Dedifferentiated amniotic fluid mesenchymal stem cell (primary cell): ENCODE results near the gene IL24.

Source experiments
- DNase-seq: peaks from one replicate; pipeline ENCODE4 v3.0.0-alpha.2; 2016; ENCODE audit errors: extremely low spot score

The IL24 gene

DNA sequence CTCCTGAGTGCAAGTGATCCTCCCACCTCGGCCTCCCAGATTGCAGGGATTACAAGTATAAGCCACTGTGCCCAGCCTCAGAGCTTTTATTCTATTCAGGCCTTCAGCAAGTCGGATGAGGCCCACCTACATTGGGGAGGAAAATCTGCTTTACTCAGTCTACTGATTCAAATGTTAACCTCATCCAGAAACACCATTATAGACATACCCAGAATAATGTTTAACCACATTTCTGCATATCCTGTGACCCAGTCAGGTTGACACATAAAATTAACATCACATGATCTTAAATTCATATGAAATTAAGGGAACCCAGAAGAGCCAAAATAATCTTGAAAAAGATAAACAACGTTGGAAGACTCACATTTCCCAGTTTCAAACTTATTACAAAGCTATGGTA lies 16.9 kb upstream of the IL24 start:
- DNase-seq: no peak

DNA sequence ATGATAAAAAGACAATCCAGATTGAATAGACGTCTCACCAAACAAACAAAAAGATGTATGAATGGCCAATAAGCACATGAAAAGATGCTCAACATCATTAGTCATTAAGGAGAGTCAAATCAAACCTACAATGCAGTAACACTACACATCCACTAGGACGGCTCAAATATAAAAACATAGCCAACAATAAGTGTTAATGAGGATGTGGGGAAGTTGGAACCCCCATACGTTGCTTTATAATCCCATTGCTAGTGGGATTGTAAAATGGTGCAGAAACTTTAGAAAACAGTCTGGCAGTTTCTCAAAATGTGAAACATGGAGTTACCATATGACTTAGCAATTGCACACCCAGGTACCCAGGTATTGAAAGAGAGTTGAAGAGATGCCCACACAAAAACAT lies 14.7 kb upstream of the IL24 start:
- no peak for DNase-seq

DNA sequence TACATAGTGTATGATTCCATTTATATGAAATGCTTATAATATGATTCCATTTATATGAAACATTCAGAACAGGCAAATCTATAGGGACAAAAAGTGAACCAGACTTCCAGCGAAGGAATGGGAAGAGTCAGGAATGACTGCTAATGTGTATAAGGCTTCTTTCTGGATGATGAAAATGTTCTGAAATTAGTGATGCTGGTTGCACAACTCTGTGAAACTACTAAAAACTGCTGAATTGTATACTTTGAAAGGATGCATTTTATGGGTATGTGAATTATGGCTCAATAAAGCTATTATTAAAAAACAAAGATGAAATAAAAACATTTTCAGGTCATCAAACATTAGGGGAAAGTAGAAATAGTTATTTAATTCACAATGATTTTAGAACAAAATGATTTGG lies 14.1 kb upstream of the IL24 start:
- DNase-seq: no peak

DNA sequence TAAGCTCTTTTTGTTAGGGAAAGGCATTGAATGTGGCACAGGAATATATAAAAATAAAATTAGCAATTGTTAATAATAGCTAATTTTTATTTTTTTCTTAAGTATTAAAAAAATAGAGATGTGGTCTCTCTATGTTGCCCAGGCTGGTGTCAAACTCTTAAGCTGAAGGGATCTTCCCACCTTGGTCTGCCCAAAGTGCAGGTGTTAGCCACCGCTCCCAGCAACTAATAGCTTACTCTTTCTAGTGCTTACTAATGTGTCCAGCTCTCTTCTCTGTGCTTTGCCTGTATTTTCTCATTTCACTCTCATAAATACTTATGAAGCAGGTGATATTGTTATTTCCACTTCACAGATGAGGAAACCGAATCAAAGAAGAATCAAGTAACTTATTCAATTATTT lies 13.4 kb upstream of the IL24 start:
- DNase-seq: no peak

- no peak for DNase-seq
These were observed 11.7 kb upstream of the IL24 start for GRCh38 chr1:206885341-206886060.

DNA sequence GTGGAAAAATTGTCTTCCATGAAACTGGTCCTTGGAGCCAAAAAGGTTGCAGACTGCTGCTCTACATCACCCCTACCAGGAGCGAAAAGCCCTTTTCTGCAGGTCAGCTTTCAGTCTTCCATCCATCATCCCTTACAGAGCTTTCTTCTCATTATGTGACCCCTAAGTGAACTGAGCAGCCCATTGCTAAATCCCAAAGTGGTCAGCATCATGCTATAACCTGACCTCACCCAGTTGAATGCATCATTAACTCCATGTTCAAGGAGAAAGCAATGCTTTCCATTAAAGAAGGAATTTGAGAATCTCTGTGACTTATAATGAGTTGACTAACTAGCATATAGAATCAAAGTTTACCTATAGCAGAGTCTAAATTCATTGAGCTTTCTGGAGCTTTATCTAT lies 10.4 kb upstream of the IL24 start:
- no peak for DNase-seq

GRCh38 chr1:206887701-206888100 lies 9.5 kb upstream of the IL24 start:
- no peak for DNase-seq

DNA sequence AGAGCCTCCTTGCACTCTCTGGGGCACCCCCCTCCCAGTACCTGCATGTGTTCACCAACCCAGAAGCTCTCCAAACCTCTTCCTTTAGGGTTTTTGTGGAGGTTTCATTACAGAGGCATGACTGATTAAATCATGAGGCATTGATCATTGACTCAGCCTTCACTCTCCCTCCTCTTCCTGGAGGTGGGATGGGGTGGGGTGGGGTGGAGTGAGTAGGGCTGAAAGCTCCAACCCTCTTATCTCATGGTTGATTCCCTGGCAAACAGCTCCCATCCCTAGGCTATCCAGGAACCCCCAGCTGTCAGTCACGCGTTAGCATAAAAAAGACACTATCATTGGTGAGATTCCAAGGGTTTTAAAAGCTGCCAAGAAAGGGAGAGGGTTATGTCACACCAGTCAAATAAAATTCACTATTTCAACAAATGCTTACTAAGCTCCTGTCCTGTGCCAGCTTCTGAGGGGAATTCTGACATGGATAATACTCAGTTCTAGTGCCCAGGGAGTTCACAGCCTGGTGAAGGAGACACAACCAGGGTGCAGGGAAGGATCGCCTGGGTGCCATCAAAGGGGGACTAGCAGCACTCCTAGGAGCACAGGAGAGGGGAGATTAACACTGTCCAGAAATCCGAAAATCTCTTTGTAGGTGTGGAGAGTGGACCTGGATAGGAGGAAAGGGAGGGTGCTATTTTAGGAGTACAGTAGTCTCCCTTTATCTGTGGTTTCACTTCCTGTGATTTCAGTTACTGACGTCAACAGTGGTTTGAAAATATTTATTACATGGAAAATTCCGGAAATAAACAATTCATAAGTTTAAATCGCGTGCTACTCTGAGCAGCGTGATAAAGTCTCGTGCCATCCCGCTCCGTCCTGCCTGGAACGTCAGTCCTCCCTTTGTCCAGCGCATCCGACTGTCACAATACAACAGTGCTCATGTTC lies 6.8 kb upstream of the IL24 start:
- no peak for DNase-seq

DNA sequence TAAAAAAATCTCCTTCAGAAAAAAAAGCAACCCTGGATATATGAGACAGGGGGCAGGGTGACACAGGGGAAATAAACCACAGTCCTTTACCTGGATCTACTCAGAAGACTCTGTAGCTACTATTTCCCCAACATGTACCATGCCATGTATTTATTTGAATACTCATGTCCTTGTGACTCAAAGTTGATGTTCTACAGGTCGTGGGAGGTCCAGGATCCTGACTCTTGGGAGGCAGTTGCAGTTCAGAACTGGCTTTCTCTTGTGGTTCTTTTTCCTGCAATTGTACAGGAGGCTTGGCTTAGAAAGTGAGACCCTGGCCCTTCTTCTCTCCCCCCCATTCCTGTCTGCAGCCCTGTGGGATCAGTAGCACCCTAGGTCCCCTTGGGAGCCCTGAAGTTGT lies 5.8 kb upstream of the IL24 start:
- no peak for DNase-seq

DNA sequence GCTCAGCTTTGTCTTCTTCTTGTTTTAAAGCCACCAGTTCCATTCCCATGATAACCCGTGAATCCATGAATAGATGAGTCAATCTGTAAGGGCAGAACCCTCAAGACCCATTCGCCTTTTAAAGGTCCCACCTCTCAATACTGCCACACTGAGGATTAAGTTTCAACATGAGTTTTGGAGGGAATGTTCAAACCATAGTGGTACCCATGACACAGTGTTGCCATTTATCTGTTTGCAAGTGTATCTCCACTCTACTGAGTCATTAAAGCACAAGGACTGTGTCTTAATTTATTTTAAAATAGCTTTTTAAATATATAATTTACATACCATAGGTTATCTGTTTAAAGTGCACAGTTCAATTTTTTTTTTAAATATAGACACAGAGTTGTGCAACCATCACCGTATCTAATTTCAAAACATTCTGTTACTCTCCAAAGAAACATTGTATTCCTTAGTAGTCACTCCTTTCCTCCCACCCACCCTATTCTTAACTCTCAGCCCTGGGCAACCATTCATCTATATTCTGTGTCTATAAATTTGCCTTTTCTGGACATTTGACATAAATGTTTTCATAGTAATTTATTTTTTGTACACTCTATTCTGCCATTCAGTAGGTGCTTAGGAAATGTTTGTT lies 4.8 kb upstream of the IL24 start:
- DNase-seq: peak; percentile 46

DNA sequence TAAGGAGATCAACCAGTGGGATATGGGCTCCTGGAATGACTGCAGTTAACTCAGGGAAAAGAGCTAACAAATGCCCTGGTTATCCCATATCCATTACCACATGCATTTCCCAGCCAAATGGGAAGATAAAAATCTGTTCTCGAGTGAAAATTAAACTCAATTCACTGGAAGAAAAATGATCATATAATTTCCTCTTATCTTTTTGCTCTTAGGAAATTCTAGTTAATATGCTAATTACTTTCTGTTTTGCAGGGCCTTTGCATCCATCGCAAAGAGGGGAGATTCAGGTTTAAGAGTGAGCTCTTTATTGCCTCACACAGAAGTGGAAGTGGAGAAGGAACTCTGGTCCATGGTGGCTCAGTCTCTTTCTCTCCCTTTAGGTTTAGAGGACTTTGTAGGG lies 3.9 kb upstream of the IL24 start:
- no peak for DNase-seq

DNA sequence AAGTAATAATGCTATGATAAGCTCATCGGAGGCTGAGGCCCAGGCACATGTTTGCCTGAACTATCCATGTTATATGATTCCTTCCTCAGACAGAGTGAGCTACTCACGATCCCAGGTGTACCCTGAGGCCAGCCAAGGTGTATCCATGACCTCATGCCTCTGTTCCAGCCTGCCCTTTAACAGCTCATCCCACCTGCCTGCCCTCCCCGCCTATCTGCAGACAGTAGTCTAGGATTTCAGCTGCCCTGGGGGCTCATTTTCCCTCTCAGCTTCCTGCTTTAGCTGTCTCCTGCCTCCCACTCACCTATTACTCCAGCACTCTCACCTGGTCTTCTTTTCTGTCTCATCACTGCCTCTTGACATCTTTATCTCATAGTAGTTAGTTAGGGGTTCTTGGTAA lies 1.9 kb upstream of the IL24 start:
- no peak for DNase-seq

GRCh38 chr1:206895837-206896242 lies 1.4 kb upstream of the IL24 start:
- peak; percentile 35 for DNase-seq

DNA sequence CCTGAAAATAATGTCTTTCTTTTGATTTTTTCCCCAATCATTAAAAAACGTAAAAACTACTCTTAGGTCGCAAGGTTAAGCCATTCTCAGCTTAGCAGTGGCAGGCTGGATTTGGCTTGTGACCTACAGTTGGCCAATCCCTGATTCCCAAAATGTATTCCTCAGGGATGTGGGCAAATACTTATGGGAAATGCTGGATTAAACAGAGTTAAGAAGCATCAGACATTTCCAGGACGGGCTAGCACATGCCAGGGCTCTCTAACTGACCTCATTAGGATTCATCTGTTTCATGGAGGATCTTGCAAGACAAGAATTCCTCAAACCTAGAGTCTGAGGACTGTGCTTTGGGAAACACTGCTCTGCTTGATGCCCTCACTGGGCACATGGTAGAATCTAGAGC lies 982 bp upstream of the IL24 start:
- DNase-seq: no peak

DNA sequence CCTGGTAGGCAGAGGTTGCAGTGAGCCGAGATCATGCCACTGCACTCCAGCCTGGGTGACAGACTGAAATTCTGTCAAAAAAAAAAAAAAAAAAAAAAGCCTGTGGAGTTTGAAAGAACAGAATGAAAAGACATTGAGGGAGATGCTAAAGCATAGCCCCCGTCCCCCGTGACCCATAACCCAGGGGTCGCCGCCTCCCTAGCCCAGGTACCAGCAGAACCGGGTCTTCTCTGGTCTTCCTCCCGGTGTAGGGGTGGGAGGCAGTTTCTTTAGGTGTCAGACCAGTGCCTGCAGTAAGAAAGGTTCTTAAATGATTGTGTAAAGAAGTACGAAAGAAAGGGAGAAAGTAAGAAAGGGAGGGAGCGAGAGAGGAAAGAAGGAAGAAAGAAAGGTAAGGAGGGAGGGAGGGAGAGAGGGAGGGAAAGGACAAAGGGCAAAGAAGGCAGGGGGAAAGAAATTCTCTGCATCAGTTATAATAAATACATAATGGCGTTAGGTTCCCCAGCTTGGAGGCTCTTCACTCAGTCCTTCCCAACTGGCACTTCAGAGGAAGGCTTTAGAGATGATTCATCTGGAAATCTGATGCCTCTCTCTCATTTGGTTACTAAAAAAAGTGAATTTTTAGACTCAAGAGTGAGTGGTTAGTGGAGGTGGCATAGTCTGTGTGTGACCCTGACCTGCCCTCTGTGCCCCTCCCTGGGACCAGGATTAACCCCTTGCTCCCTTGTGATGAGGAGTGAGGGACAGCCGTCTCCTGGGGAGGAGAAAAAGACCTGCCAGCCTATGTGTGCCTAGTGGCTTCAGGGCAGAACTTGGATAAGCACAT lies 1.1 kb downstream of the IL24 start:
- peak; percentile 77 for DNase-seq

DNA sequence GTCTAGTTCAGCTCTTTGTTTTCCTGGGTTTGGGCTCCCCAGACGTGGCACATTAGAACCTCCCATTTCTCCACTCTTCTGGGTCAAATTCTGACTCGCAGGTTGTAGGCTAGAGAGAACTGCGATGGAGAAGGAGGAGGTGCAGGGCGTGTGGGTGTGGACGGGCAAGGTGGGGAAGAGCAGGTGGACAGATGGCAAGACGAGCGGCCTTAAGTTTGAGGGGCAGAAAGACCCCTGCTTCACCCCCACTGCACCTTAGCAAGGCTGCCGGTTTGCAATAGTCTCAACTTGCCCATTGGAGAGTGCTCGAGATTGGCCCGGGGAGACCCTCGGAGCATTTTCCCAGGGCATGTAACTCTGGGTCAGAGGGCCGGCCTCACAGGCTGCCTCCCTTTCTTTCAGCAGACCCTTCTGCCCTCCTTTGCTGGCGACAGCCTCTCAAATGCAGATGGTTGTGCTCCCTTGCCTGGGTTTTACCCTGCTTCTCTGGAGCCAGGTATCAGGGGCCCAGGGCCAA lies 1.7 kb downstream of the IL24 start:
- no peak for DNase-seq

DNA sequence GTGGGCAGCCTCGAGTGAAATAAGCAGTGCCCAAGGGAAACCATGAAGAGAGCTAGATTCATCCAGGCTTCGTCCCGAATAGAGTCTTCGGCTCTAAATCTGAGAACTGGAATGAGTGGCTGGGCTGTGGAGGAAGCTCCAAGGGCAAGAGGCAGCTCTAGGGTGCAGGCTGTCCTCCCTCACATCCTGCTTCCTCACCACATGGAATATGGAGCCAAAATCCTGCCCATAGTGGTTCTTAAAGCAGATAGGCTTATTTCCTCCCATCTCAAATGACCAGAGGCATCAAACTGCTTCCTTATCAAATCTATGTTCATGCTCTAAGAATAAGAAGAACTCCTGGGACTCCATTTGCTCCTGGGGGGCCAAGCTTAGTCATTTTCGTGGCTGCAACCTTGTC lies 2.5 kb downstream of the IL24 start:
- DNase-seq: no peak

DNA sequence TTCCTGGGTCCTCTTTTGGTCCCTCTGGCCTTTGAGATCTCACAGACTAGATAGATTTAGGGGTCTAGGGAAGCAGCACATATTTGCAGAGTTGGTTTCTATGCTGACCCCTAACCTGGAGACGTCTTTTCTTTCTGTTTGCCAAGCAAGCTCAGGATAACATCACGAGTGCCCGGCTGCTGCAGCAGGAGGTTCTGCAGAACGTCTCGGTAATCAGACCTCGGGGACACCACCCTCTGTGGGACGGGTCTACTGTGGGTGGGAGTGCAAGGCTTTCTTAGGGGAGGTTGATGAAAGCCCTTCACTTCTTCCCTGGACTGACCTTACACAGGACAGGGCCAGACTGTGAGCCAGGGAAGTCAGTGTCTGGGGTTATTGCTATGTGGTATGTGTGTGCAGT lies 2.9 kb downstream of the IL24 start:
- DNase-seq: no peak

DNA sequence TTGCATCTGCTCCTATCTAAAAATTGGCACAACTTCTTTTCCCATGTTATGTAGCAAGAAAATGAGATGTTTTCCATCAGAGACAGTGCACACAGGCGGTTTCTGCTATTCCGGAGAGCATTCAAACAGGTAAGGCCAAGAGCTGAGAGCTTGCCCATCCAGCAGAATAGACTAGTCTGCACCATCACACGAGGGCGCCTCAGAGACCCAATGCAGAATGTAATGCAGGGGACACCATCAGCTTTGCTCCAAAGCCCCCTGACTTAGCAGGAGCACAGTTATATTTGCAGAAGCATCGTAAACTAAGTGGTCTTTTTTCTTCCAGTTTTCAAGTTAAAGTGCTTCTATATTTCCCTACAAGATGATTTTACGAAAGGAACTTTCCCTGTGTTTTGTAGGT lies 4.7 kb downstream of the IL24 start:
- DNase-seq: no peak

DNA sequence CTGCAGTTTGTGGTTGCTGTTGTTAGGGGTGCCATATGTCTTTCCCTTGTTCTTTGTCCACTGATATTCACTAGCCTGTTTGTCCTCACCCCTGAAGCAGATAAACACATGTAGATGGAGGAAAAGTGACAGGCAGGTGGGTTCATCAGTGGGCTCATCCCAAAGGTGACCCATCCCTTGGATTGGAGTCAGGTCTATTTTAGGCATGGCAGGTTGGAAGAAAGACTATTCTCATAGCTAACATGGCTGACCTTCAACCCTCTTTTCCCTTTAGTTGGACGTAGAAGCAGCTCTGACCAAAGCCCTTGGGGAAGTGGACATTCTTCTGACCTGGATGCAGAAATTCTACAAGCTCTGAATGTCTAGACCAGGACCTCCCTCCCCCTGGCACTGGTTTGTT lies 5.5 kb downstream of the IL24 start:
- no peak for DNase-seq

- no peak for DNase-seq
These were observed 6.4 kb downstream of the IL24 start for GRCh38 chr1:206903687-206904086.
